ENCODE measurements around the gene CNTN4. TPM values are rescaled to one million over a fixed set of nuclear protein-coding genes. Genes with fewer than 3 reads are reported as not detected.

The CNTN4 gene
- total RNA-seq, 1 experiment from 2014 or later, result 0.12 TPM

DNA sequence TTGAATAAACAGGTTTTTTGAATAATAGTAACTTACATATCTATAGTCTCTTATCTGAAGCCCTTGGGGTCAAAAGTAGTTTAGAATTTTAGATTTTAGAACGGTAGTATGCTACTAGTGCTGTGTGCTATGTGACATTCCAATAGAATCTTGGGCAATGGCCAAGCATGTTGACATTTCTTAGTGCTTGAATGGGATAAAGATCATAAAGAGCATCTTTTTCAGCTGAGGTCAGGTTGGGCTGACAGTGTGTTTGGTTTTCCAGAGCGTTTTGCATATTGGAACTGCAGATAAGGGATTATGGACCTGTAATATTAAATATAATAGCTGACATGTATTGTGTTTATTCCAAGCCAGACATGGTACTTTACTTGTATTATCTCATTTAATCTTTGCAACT is 32.1 kb downstream of the CNTN4 start:
- DNase-seq (ENCODE audit: unreplicated experiment), result no peak
- CTCF ChIA-PET, result no interaction called here
- Mint-ChIP-seq H3K4me1 (ENCODE audit: insufficient read depth, unreplicated experiment) (no peaks in the 10 kb centered on the region), H3K36me3 (ENCODE audit: insufficient read depth, unreplicated experiment) (no peaks in the 10 kb centered on the region), H3K27ac (ENCODE audit: low read depth, unreplicated experiment) (no peak overlapping the region), H3K4me3 (ENCODE audit: unreplicated experiment) (no peak overlapping the region), H3K9me3 (ENCODE audit: unreplicated experiment) (no peaks in the 10 kb centered on the region), H3K27me3 (ENCODE audit: insufficient read depth, unreplicated experiment) (no peaks in the 10 kb centered on the region)
- TF ChIP-seq, protein P1, sequence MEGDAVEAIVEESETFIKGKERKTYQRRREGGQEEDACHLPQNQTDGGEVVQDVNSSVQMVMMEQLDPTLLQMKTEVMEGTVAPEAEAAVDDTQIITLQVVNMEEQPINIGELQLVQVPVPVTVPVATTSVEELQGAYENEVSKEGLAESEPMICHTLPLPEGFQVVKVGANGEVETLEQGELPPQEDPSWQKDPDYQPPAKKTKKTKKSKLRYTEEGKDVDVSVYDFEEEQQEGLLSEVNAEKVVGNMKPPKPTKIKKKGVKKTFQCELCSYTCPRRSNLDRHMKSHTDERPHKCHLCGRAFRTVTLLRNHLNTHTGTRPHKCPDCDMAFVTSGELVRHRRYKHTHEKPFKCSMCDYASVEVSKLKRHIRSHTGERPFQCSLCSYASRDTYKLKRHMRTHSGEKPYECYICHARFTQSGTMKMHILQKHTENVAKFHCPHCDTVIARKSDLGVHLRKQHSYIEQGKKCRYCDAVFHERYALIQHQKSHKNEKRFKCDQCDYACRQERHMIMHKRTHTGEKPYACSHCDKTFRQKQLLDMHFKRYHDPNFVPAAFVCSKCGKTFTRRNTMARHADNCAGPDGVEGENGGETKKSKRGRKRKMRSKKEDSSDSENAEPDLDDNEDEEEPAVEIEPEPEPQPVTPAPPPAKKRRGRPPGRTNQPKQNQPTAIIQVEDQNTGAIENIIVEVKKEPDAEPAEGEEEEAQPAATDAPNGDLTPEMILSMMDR (IDR thresholded peaks at IDR 0.05; ENCODE audit: unreplicated experiment), result no peak
- POLR2A ChIA-PET, result no interaction called here
- intact Hi-C loops (cut with micrococcal nuclease), result no loop called here
- no TSS peak for BruUV-seq (replicated peaks)

GRCh38 chr3:2133146-2133545 is 34.5 kb downstream of the CNTN4 start:
- H3K9me3 Mint-ChIP-seq (ENCODE audit: unreplicated experiment), result no peaks in the 10 kb centered on the region
- TF ChIP-seq, protein P1 (IDR thresholded peaks at IDR 0.05; ENCODE audit: unreplicated experiment), result no peak
- no peaks in the 10 kb centered on the region for H3K4me1 Mint-ChIP-seq (ENCODE audit: insufficient read depth, unreplicated experiment)
- DNase-seq (ENCODE audit: unreplicated experiment), result no peak
- H3K27ac Mint-ChIP-seq (ENCODE audit: low read depth, unreplicated experiment), result no peak overlapping the region
- no peak overlapping the region for H3K4me3 Mint-ChIP-seq (ENCODE audit: unreplicated experiment)
- intact Hi-C loops (cut with micrococcal nuclease), result no loop called here
- POLR2A ChIA-PET, result no interaction called here
- no peaks in the 10 kb centered on the region for H3K36me3 Mint-ChIP-seq (ENCODE audit: insufficient read depth, unreplicated experiment)
- no peaks in the 10 kb centered on the region for H3K27me3 Mint-ChIP-seq (ENCODE audit: insufficient read depth, unreplicated experiment)
- CTCF ChIA-PET, result interaction anchor here (1.0 kb wide), 1 partner anchor 14 kb away, joined by 3 read pairs; no protein-coding TSS in a partner anchor
- no TSS peak for BruUV-seq (replicated peaks)

- no peak for DNase-seq (ENCODE audit: unreplicated experiment)
- Mint-ChIP-seq H3K27ac (ENCODE audit: low read depth, unreplicated experiment) (no peak overlapping the region), H3K36me3 (ENCODE audit: insufficient read depth, unreplicated experiment) (no peaks in the 10 kb centered on the region), H3K4me1 (ENCODE audit: insufficient read depth, unreplicated experiment) (no peaks in the 10 kb centered on the region), H3K9me3 (ENCODE audit: unreplicated experiment) (no peaks in the 10 kb centered on the region), H3K4me3 (ENCODE audit: unreplicated experiment) (no peak overlapping the region), H3K27me3 (ENCODE audit: insufficient read depth, unreplicated experiment) (no peaks in the 10 kb centered on the region)
- CTCF ChIA-PET, result interaction anchor here (0.7 kb wide), 1 partner anchor 23 kb away, joined by 5 read pairs; no protein-coding TSS in a partner anchor
- no TSS peak for BruUV-seq (replicated peaks)
- intact Hi-C loops (cut with micrococcal nuclease), result no loop called here
- POLR2A ChIA-PET, result no interaction called here
- TF ChIP-seq, protein P1 (IDR thresholded peaks at IDR 0.05; ENCODE audit: unreplicated experiment), result no peak
These were observed 39.0 kb downstream of the CNTN4 start for GRCh38 chr3:2137651-2138050.

DNA sequence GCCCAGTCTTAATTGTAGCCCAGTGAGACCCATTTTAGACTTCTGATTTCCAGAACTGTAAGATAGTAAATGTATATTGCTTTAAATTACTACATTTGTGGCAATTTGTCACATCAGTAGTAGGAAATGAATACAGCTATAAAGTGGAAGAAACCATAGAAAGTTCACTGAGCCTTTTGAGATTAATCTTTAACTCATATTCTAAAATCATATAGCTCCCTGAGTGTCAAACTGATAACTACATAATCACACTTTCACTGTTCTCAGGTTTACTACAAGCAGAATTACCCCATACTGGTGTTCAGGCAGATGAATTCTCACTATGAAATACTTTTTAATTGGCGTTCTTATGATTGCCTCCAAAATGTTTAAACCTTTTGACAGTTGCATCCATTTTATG is 42.8 kb downstream of the CNTN4 start:
- Mint-ChIP-seq H3K36me3 (ENCODE audit: insufficient read depth, unreplicated experiment) (no peaks in the 10 kb centered on the region), H3K4me1 (ENCODE audit: insufficient read depth, unreplicated experiment) (no peaks in the 10 kb centered on the region), H3K27ac (ENCODE audit: low read depth, unreplicated experiment) (no peak overlapping the region), H3K4me3 (ENCODE audit: unreplicated experiment) (no peak overlapping the region), H3K27me3 (ENCODE audit: insufficient read depth, unreplicated experiment) (no peaks in the 10 kb centered on the region), H3K9me3 (ENCODE audit: unreplicated experiment) (no peaks in the 10 kb centered on the region)
- CTCF ChIA-PET, result no interaction called here
- DNase-seq (ENCODE audit: unreplicated experiment), result no peak
- POLR2A ChIA-PET, result no interaction called here
- no TSS peak for BruUV-seq (replicated peaks)
- intact Hi-C loops (cut with micrococcal nuclease), result no loop called here
- TF ChIP-seq, protein P1 (IDR thresholded peaks at IDR 0.05; ENCODE audit: unreplicated experiment), result no peak
